Stimulated activated CD8-positive, alpha-beta memory T cell treated with anti-CD3 and anti-CD28 coated beads, Interleukin-12 subunit alpha, Interleukin-12 subunit beta, amount 100 ng/mL, for 24 hours (primary cell): ENCODE measurements around the gene SRF.

Source experiments
- DNase-seq: peaks from one replicate; pipeline ENCODE4 v3.0.0-alpha.2; 2020; ENCODE audit errors: extremely low read depth

SRF gene

DNA sequence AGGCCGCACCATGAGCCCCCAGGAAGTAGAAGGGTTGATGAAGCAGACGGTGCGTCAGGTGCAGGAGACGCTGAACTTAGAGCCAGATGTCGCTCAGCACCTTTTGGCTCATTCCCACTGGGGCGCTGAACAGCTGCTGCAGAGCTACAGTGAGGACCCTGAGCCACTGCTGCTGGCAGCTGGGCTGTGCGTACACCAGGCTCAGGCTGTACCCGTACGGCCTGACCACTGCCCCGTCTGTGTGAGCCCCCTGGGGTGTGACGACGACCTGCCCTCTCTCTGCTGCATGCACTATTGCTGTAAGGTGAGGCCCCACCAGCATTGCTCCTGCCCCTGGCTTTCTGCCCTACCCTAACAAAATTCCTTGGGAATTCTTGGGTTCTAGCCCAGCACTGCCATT, 45.1 kb downstream of the SRF start:
- DNase-seq = no peak

DNA sequence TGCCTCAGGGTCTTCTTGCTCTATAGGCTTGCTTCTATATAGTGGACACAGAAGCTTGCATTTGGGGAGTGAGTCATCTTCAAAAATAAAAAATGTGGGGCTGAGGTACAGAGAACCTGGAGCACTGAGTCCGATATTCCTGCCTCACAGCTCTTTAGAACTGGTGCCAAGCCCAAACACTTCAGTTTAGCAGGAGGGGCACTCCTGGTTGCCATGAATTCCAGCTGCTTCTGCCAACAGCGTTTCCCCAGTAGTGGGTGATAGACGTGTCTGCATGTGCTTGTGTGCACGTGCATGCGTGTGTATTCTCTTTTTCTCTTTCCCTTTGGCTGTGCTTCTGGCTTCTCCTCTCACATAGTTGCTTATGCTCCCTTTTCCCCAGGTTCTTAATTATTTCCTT, 46.3 kb downstream of the SRF start:
- no peak for DNase-seq

DNA sequence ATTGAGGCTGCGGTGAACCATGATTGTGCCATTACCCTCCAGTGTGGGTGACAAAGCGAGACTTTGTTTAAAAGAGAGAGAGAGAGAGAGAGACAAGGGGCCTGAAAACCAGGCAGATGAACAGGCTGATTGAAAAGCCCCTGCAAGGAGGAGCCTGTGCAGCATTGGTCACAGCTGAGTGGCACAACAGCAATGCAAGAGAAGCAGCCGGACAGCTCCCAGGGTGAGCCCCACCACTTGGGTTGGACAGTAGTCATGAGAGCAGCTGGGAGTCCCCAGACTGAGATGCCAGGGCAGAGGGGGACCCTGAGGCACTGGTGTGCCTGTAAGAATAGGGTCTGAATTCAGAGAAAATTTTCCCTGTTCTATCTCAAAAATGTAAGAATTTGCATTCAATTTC, 48.0 kb downstream of the SRF start:
- no peak for DNase-seq

DNA sequence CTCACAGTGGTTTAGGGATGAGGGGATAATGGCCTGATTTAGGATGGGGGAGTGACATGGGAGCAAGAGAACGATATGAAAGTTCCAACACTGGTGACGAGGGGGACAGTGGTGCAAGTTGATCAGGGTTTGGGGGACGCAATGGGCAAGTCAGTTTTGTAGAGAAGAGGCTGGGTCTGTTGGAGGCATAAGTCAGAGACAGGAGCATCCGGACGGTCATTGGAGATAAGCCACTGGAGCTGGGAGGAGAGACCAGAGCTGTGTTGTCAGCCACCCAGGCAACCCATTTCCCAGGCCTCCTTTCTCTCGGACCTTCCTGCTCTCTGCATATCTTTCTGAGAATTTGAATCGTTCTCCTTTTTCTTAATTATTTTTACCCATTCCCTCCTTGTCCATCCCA, 48.7 kb downstream of the SRF start:
- DNase-seq = no peak

DNA sequence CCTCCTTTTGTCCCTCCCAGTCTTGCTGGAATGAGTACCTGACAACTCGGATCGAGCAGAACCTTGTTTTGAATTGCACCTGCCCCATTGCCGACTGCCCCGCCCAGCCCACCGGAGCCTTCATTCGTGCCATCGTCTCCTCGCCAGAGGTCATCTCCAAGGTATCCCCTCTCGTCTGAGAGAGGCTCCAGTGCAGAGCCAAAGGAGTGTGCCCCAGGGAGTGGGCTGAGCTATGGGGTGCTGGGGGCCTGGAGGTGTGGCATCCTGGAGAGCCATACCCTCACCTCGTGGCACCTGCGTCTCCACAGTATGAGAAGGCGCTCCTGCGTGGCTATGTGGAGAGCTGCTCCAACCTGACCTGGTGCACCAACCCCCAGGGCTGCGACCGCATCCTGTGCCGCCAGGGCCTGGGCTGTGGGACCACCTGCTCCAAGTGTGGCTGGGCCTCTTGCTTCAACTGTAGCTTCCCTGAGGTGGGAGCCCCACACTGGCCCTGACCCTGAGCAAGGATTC, 49.4 kb downstream of the SRF start:
- DNase-seq = no peak

DNA sequence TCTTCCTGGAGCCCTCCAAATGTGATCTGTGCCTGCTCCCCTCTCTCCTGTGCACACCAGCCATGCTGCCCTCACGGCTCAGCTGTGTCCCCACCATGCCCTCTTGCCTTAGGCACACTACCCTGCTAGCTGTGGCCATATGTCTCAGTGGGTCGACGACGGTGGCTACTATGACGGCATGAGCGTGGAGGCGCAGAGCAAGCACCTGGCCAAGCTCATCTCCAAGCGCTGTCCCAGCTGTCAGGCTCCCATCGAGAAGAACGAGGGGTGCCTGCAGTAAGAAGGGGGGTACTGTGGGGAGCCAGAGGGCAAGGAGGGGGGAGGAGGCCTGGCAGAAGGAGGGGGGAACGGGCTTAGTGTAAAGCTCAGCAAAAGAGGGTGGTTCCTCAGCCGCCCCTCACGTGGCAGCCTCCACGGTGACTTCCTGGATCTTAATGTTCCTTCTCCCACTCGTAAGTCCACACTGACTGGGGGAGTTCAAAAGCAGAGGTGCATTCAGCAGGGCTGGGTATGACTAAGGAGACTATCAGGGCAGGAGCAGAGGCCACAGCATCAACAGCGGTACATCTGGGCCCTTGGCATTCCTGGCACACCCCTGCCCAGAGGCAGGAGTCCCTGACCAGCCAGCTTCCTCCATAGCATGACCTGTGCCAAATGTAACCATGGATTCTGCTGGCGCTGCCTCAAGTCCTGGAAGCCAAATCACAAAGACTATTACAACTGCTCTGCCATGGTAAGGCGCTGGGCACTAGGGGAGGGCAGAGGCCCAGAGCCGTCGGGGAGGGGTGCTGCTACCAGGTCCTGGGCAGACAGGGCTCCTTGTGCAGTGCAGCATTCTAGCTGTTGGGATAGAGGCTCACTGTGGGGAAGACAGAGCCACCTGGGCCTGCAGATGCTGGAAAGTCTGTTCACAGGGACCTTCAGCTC, 50.2 kb downstream of the SRF start:
- no peak for DNase-seq

GRCh38 chr6:43222418-43223059, 51.5 kb downstream of the SRF start:
- DNase-seq = no peak

GRCh38 chr6:43223175-43223574, 52.1 kb downstream of the SRF start:
- no peak for DNase-seq

DNA sequence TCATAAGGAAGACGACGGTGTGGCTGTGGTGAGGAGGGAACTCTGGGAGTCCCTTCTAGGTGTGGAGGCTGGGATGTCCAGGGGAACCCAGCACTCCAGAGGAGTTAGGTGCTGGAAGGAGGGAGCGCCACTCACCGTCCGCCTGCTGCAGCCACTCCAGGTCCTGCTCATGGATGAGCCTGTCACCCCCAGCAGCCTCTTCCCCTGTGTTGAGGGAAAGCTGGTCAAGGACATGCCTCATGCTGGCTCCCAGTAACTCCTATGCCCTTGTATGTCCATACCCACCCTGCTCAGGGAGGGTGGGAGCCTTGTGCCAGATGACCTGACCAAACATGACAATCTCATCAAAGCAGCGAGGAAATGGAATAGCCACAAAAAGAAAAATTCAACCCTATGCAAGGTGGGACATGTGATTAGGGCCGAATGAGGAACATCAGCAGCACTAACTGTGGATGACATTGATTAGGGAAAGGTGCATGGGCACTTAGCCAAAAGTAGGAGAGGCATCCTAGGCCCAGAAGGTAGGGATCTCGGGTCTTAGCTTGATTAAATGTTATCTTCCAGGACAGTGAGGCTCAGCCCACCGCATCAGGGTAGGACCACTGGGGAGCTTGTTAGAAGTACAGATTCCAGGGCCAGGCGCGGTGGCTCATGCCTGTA, 55.3 kb downstream of the SRF start:
- no peak for DNase-seq

- peak; percentile 51 for DNase-seq
Observed at GRCh38 chr6:43228951-43229802, 58.1 kb downstream of the SRF start, which contains the start of gene DNPH1. TSS of gene DNPH1 (minus strand) at chr6:43229481. CDS start at chr6:43229456, 25 bp downstream.

DNA sequence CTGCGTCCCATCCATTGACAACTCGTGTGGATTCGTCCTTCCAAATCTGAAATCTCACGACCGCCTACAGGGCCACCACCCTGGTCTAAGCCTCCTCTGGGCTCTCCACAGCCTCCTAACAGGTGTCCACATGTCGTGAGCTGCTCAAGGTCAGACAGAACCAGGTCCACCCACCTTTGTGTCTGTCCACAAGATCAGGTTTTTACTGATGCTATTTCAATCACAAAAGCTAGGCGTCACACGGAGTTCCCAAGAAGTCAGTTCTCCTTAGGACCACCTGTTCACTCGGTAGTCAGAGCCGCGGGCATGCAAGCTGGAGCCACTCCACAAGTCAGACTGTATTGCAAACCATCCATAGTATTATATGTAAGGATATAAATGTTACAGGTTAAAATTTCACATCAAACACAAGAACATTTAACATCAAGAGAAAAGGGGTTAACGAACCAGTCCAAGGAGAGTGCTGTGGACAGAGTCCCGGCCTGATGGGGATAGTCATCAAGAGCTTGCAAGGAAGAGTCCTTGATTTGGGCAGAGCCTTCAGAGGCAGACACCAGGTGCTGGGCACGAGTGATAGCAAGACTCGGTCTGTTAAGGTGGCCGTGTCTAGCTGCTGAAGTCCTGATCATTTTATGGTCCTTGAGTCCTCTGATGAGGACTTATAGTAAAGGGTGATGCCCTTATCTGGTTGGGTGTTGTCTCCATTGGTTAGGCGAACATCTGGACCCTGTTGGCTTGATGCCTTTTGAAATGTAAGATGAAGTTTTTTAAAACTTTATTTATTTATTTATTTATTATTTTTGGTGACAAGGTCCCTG, 58.9 kb downstream of the SRF start:
- no peak for DNase-seq

- DNase-seq = no peak
Observed at GRCh38 chr6:43231053-43231452, 60.0 kb downstream of the SRF start.
